HepG2 (cell line): ENCODE measurements around the gene GOLGB1. TPM values are rescaled to one million over a fixed set of nuclear protein-coding genes. Genes with fewer than 3 reads are reported as not detected.

Source experiments
- ATRX ChIP-seq: sonication (generic); formaldehyde crosslinking; IDR thresholded peaks from 2 replicates; pipeline ENCODE4 v1.4.0; 2020; ENCODE audit warnings: missing genetic modification reagents, borderline replicate concordance
- DRAP1 ChIP-seq: IDR thresholded peaks from 2 replicates; pipeline ENCODE4 v1.6.1; 2016; ENCODE audit warnings: missing genetic modification reagents, missing compliant biosample characterization
- ELF3 ChIP-seq: IDR thresholded peaks from 2 replicates; pipeline ENCODE4 v1.6.1; 2016; ENCODE audit warnings: missing genetic modification reagents, missing compliant biosample characterization
- ERF ChIP-seq: IDR thresholded peaks from 2 replicates; pipeline ENCODE4 v1.6.1; 2018; ENCODE audit warnings: missing biosample characterization, missing genetic modification reagents
- EZH2 ChIP-seq: conservative IDR thresholded peaks from 2 replicates; pipeline ENCODE4 v1.6.1; 2012; ENCODE audit warnings: mild to moderate bottlenecking, low read depth, low read length, moderate library complexity
- FOXK2 ChIP-seq: fragments of 450-650 bp; IDR thresholded peaks from 2 replicates; pipeline ENCODE4 v1.6.1; 2016
- GTF2F1 ChIP-seq: fragments of 150-350 bp; IDR thresholded peaks from 2 replicates; pipeline ENCODE4 v1.6.1; 2014; ENCODE audit warnings: low read length
- HMGXB4 ChIP-seq, 2 experiments: sonication (generic) in 1 of 2; formaldehyde crosslinking in 1 of 2; IDR thresholded peaks; 2 replicates each; pipeline versions ENCODE4 v1.4.0 to v1.6.1; 2018 to 2020; ENCODE audit warnings: missing genetic modification reagents in 2 of 2, borderline replicate concordance in 1 of 2, low read depth in 1 of 2, mild to moderate bottlenecking in 1 of 2, missing biosample characterization in 1 of 2
- HNRNPLL ChIP-seq: fragments of 200-400 bp; formaldehyde crosslinking; IDR thresholded peaks from 2 replicates; pipeline ENCODE4 v1.6.1; 2017; ENCODE audit warnings: mild to moderate bottlenecking, low read depth, low read length; ENCODE audit not compliant: poor library complexity, severe bottlenecking
- ISL2 ChIP-seq: sonication (generic); formaldehyde crosslinking; IDR thresholded peaks from 2 replicates; pipeline ENCODE4 v1.5.0; 2020; ENCODE audit warnings: missing genetic modification reagents
- KDM2A ChIP-seq: sonication (generic); formaldehyde crosslinking; IDR thresholded peaks from 2 replicates; pipeline ENCODE4 v1.4.0; 2020; ENCODE audit warnings: low read depth, missing genetic modification reagents, borderline replicate concordance
- KDM3A ChIP-seq: IDR thresholded peaks from 2 replicates; pipeline ENCODE4 v1.6.1; 2018; ENCODE audit warnings: low read depth, missing compliant biosample characterization
- KDM5A ChIP-seq: fragments of 200-600 bp; sonication (generic); IDR thresholded peaks from 2 replicates; pipeline ENCODE4 v1.7.0; 2018; ENCODE audit warnings: antibody characterized with exemption, mild to moderate bottlenecking, low read length, borderline replicate concordance
- KLF11 ChIP-seq: IDR thresholded peaks from 2 replicates; pipeline ENCODE4 v1.6.1; 2016; ENCODE audit warnings: missing compliant biosample characterization
- KLF9 ChIP-seq: IDR thresholded peaks from 2 replicates; pipeline ENCODE4 v1.6.1; 2016; ENCODE audit warnings: low read depth
- MED13 ChIP-seq: sonication (generic); formaldehyde crosslinking; IDR thresholded peaks from 2 replicates; pipeline ENCODE4 v1.5.0; 2020; ENCODE audit warnings: missing genetic modification reagents
- MIXL1 ChIP-seq: IDR thresholded peaks from 2 replicates; pipeline ENCODE4 v1.6.1; 2016
- MXI1 ChIP-seq: IDR thresholded peaks from 3 replicates; pipeline ENCODE4 v1.6.1; 2012; ENCODE audit warnings: low read depth, low read length, inconsistent platforms, borderline replicate concordance
- SIX4 ChIP-seq: sonication (generic); formaldehyde crosslinking; IDR thresholded peaks from 2 replicates; pipeline ENCODE4 v1.4.0; 2020; ENCODE audit warnings: missing genetic modification reagents
- SNRNP70 ChIP-seq: fragments of 200-400 bp; formaldehyde crosslinking; IDR thresholded peaks from 2 replicates; pipeline ENCODE4 v1.6.1; 2017; ENCODE audit warnings: mild to moderate bottlenecking, low read depth, low read length, moderate library complexity
- SRF ChIP-seq: IDR thresholded peaks from 2 replicates; pipeline ENCODE4 v1.6.1; 2011; ENCODE audit warnings: mild to moderate bottlenecking, low read depth, low read length, moderate library complexity
- TP53 ChIP-seq: sonication (generic); formaldehyde crosslinking; conservative IDR thresholded peaks from 2 replicates; pipeline ENCODE4 v1.4.0; 2020; ENCODE audit warnings: missing genetic modification reagents
- ZNF180 ChIP-seq: sonication (generic); formaldehyde crosslinking; IDR thresholded peaks from 2 replicates; pipeline ENCODE4 v1.4.0; 2020; ENCODE audit warnings: low read depth, missing genetic modification reagents, borderline replicate concordance
- ZNF460 ChIP-seq: sonication (generic); formaldehyde crosslinking; IDR thresholded peaks from 2 replicates; pipeline ENCODE4 v1.5.1; 2020; ENCODE audit warnings: missing genetic modification reagents, mild to moderate bottlenecking, borderline replicate concordance
- ZNF549 ChIP-seq: sonication (generic); formaldehyde crosslinking; IDR thresholded peaks from 2 replicates; pipeline ENCODE4 v1.5.0; 2020; ENCODE audit warnings: missing genetic modification reagents
- ZNF556 ChIP-seq: sonication (generic); formaldehyde crosslinking; IDR thresholded peaks from 2 replicates; pipeline ENCODE4 v1.4.0; 2020; ENCODE audit warnings: mild to moderate bottlenecking, missing genetic modification reagents, borderline replicate concordance
- polyA plus RNA-seq, 8 experiments: library from polyadenylated mRNA; depleted of rRNA in 3 of 8; stranded (reverse) in 7 of 8; unstranded in 1 of 8; fragments of >200 nt; fragmentation: Illumina TruSeq in 4 of 8; extraction: Trizol in 4 of 8; gene quantifications; 2 replicates each; pipeline versions ENCODE4 v1.2.1 to v1.2.3, GENCODE V29; 2011 to 2016; ENCODE audit warnings: low read depth in 4 of 8, missing spikeins in 1 of 8, mixed read lengths in 1 of 8; ENCODE audit not compliant: insufficient read depth in 1 of 8
- total RNA-seq, 5 experiments: library from RNA; depleted of rRNA; stranded (reverse); fragments of >200 nt; fragmentation: Illumina TruSeq; extraction: Trizol; gene quantifications; 2 replicates each; pipeline ENCODE4 v1.2.3, GENCODE V29; 2016; ENCODE audit warnings: low read depth in 1 of 5
- TF ChIP-seq, protein P1 (sequence below): sonication (generic); formaldehyde crosslinking; IDR thresholded peaks from 2 replicates; pipeline ENCODE4 v1.5.0; 2020; ENCODE audit warnings: mild to moderate bottlenecking, missing genetic modification reagents

The GOLGB1 gene
- total and polyA plus RNA-seq, 2 of the 13 experiments (the other 11 are each of a cell fraction or from before 2014, with no cell fraction given) = 13.1 to 39.5 TPM

GRCh38 chr3:121749276-121750086 is at the start of gene GOLGB1 (continued):
- TF ChIP-seq TP53 (CRISPR knock-in tag) = peak; percentile 29; the same call in 1 of the 2 replicates
- peak; percentile 84; the same call in 1 of the 2 replicates for TF ChIP-seq ISL2 (CRISPR knock-in tag)
- TF ChIP-seq ATRX = no peak
- TF ChIP-seq MXI1 = peak; percentile 86; the same call in 2 of the 3 replicates
- TF ChIP-seq SIX4 (CRISPR knock-in tag) = 0 out of 2 replicates have a peak, but pooled peaks have one; percentile 30
- peak; percentile 17; the same call in 1 of the 2 replicates for TF ChIP-seq ERF (CRISPR knock-in tag)
- TF ChIP-seq, protein P1, sequence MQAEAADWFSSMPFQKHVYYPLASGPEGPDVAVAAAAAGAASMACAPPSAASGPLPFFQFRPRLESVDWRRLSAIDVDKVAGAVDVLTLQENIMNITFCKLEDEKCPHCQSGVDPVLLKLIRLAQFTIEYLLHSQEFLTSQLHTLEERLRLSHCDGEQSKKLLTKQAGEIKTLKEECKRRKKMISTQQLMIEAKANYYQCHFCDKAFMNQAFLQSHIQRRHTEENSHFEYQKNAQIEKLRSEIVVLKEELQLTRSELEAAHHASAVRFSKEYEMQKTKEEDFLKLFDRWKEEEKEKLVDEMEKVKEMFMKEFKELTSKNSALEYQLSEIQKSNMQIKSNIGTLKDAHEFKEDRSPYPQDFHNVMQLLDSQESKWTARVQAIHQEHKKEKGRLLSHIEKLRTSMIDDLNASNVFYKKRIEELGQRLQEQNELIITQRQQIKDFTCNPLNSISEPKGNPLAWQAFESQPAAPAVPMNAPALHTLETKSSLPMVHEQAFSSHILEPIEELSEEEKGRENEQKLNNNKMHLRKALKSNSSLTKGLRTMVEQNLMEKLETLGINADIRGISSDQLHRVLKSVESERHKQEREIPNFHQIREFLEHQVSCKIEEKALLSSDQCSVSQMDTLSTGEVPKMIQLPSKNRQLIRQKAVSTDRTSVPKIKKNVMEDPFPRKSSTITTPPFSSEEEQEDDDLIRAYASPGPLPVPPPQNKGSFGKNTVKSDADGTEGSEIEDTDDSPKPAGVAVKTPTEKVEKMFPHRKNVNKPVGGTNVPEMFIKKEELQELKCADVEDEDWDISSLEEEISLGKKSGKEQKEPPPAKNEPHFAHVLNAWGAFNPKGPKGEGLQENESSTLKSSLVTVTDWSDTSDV (CRISPR knock-in tag) = peak; percentile 43; the same call in 1 of the 2 replicates
- TF ChIP-seq ZNF549 (CRISPR knock-in tag) = 0 out of 2 replicates have a peak, but pooled peaks have one; percentile 52
- peak; percentile 65; the same call in 1 of the 2 replicates for TF ChIP-seq MED13 (CRISPR knock-in tag)
- peak; percentile 65 to 75; a peak in 3 of 4 replicates for TF ChIP-seq HMGXB4 (CRISPR knock-in tag; IDR thresholded peaks at IDR 0.05; ENCODE audit: borderline replicate concordance in 1 of 2, low read depth in 1 of 2)
- peak; percentile 73; the same call in 1 of the 2 replicates for TF ChIP-seq KDM2A (CRISPR knock-in tag)
- peak; percentile 76 for TF ChIP-seq HNRNPLL
- TF ChIP-seq ELF3 (CRISPR knock-in tag) = peak; percentile 85
- peak; percentile 81; the same call in 1 of the 2 replicates for TF ChIP-seq DRAP1 (CRISPR knock-in tag)
- peak; percentile 10; the same call in 1 of the 2 replicates for TF ChIP-seq KDM3A (CRISPR knock-in tag)
- no peak for TF ChIP-seq ZNF180 (CRISPR knock-in tag)
- TF ChIP-seq EZH2 = no peak
- no peak for TF ChIP-seq SNRNP70
- TF ChIP-seq KDM5A = peak; percentile 84
- TF ChIP-seq ZNF460 (CRISPR knock-in tag) = no peak
- no peak for TF ChIP-seq GTF2F1
- 0 out of 2 replicates have a peak, but pooled peaks have one; percentile 14 for TF ChIP-seq KLF11 (CRISPR knock-in tag)
- peak; percentile 92 for TF ChIP-seq FOXK2
- TF ChIP-seq ZNF556 = no peak; the same call in 1 of the 2 replicates
- TF ChIP-seq KLF9 (CRISPR knock-in tag) = peak; percentile 40; the same call in 1 of the 2 replicates
- no peak for TF ChIP-seq MIXL1 (CRISPR knock-in tag)
- TF ChIP-seq SRF = no peak
